Activated naive CD4-positive, alpha-beta T cell treated with anti-CD3 and anti-CD28 coated beads for 36 hours (primary cell): ENCODE data around the gene PDP2. TPM values are rescaled to one million over a fixed set of nuclear protein-coding genes. Genes with fewer than 3 reads are reported as not detected.
A peak's percentile ranks its signal among the peaks of the same experiment; 100 is the strongest.

Experiments used
- CTCF ChIA-PET: fragments of 350-600 bp; sonication (Branson Sonifier 250); formaldehyde crosslinking; loops from one replicate; lab custom pipeline; 2021; ENCODE audit warnings: antibody characterized with exemption; lab: Charles Lee
- DNase-seq: peaks from one replicate; pipeline ENCODE4 v3.0.0-alpha.2; 2020
- H3K27ac Mint-ChIP-seq: one replicate; pipeline ENCODE4 v1.8.0; 2021; ENCODE audit warnings: mild to moderate bottlenecking, mixed read lengths
- H3K27me3 Mint-ChIP-seq: one replicate; pipeline ENCODE4 v1.8.0; 2021; ENCODE audit warnings: low read depth, mixed read lengths
- H3K36me3 Mint-ChIP-seq: one replicate; pipeline ENCODE4 v1.8.0; 2021; ENCODE audit warnings: low read depth, mixed read lengths
- H3K4me1 Mint-ChIP-seq: one replicate; pipeline ENCODE4 v1.8.0; 2021; ENCODE audit warnings: low read depth, mixed read lengths
- H3K4me3 Mint-ChIP-seq: one replicate; pipeline ENCODE4 v1.8.0; 2021; ENCODE audit warnings: mild to moderate bottlenecking, moderate library complexity, mixed read lengths
- H3K9me3 Mint-ChIP-seq: one replicate; pipeline ENCODE4 v1.8.0; 2021; ENCODE audit warnings: mixed read lengths
- intact Hi-C: fragments of 100-400 bp; cut with micrococcal nuclease; formaldehyde crosslinking; loops from one replicate; pipeline ENCODE4 v1.15.1; 2023
- total RNA-seq, 2 experiments: library from RNA; stranded (reverse); gene quantifications; one replicate each; pipeline ENCODE4 v1.2.3, GENCODE V29; 2021

PDP2 gene
- total RNA-seq, 2 experiments from 2014 or later = 18.8 to 20.6 TPM

GRCh38 chr16:66936889-66937554, 56.7 kb downstream of the PDP2 start:
- no peak for DNase-seq
- H3K27me3 Mint-ChIP-seq = no peaks in the 10 kb centered on the region
- intact Hi-C loops = no loop called here
- CTCF ChIA-PET = interaction anchor here (0.8 kb wide), 1 partner anchor 8 kb away, joined by 4 read pairs; no protein-coding TSS in a partner anchor
- H3K36me3 Mint-ChIP-seq = peaks cover 19% of the 10 kb centered on the region
- peak overlapping the region; percentile 11 for H3K4me3 Mint-ChIP-seq
- no peaks in the 10 kb centered on the region for H3K9me3 Mint-ChIP-seq
- H3K4me1 Mint-ChIP-seq = peaks cover 49% of the 10 kb centered on the region
- H3K27ac Mint-ChIP-seq = no peak overlapping the region

GRCh38 chr16:66937725-66938337, 57.5 kb downstream of the PDP2 start:
- H3K4me3 Mint-ChIP-seq = no peak overlapping the region
- peaks cover 20% of the 10 kb centered on the region for H3K36me3 Mint-ChIP-seq
- CTCF ChIA-PET = no interaction called here
- H3K4me1 Mint-ChIP-seq = peaks cover 43% of the 10 kb centered on the region
- no peaks in the 10 kb centered on the region for H3K9me3 Mint-ChIP-seq
- no peak for DNase-seq
- H3K27ac Mint-ChIP-seq = no peak overlapping the region
- intact Hi-C loops = no loop called here
- no peaks in the 10 kb centered on the region for H3K27me3 Mint-ChIP-seq

GRCh38 chr16:66939366-66939765, 59.1 kb downstream of the PDP2 start:
- no peak overlapping the region for H3K27ac Mint-ChIP-seq
- CTCF ChIA-PET = no interaction called here
- H3K9me3 Mint-ChIP-seq = no peaks in the 10 kb centered on the region
- peaks cover 27% of the 10 kb centered on the region for H3K4me1 Mint-ChIP-seq
- no peak for DNase-seq
- peaks cover 15% of the 10 kb centered on the region for H3K36me3 Mint-ChIP-seq
- no peaks in the 10 kb centered on the region for H3K27me3 Mint-ChIP-seq
- intact Hi-C loops = no loop called here
- no peak overlapping the region for H3K4me3 Mint-ChIP-seq

- intact Hi-C loops = no loop called here
- no peaks in the 10 kb centered on the region for H3K9me3 Mint-ChIP-seq
- no peaks in the 10 kb centered on the region for H3K27me3 Mint-ChIP-seq
- H3K4me3 Mint-ChIP-seq = no peak overlapping the region
- H3K36me3 Mint-ChIP-seq = peaks cover 13% of the 10 kb centered on the region
- DNase-seq = no peak
- H3K27ac Mint-ChIP-seq = no peak overlapping the region
- CTCF ChIA-PET = no interaction called here
- peaks cover 26% of the 10 kb centered on the region for H3K4me1 Mint-ChIP-seq
Observed at GRCh38 chr16:66940236-66940635, 59.9 kb downstream of the PDP2 start.

Other genes with a start within 250 kb of the PDP2 start
- 1 to 10 TPM; 4.6 to 4.7 TPM for gene CMTM4, start 183.8 kb upstream of the PDP2 start, total RNA-seq
- gene DYNC1LI2, start 128.9 kb upstream of the PDP2 start, total RNA-seq = 10 to 100 TPM; 30.8 to 31.0 TPM
- not detected for gene TERB1, start 78.9 kb upstream of the PDP2 start, total RNA-seq
- gene NAE1, start 49.5 kb upstream of the PDP2 start, total RNA-seq = 100 to 1,000 TPM; 108 to 115 TPM
- not detected for gene CA7, start 36.1 kb upstream of the PDP2 start, total RNA-seq
- not detected for gene CDH16, start 38.4 kb downstream of the PDP2 start, total RNA-seq
- under 1 TPM in 1 of 2 experiments, not detected in 1; 0.25 TPM for gene RRAD, start 45.0 kb downstream of the PDP2 start, total RNA-seq
- 100 to 1,000 TPM; 169 to 173 TPM for gene CIAO2B, start 53.9 kb downstream of the PDP2 start, total RNA-seq
- 10 to 100 TPM; 20.0 to 22.0 TPM for gene CES2, start 55.0 kb downstream of the PDP2 start, total RNA-seq
- under 1 TPM; 0.17 to 0.55 TPM for gene CES3, start 80.8 kb downstream of the PDP2 start, total RNA-seq
- gene CES4A, start 108.1 kb downstream of the PDP2 start, total RNA-seq = 1 to 10 TPM; 4.9 to 5.1 TPM
- 10 to 100 TPM; 79.6 to 86.8 TPM for gene CBFB, start 148.6 kb downstream of the PDP2 start, total RNA-seq
- gene PHAF1, start 229.4 kb downstream of the PDP2 start, total RNA-seq = 1 to 10 TPM; 7.8 to 8.4 TPM